Measurements from ENCODE around the gene TRMO.

GRCh38 chr9:97954550-97954989 lies 32.3 kb upstream of the TRMO start:
- TF ChIP-seq EZH2 (optimal IDR thresholded peaks at IDR 0.05; ENCODE audit: low read depth, low read length) (no peak), EZH2phosphoT487 (IDR thresholded peaks at IDR 0.05; ENCODE audit: low read length) (no peak)
- TF ChIP-seq, protein P1, sequence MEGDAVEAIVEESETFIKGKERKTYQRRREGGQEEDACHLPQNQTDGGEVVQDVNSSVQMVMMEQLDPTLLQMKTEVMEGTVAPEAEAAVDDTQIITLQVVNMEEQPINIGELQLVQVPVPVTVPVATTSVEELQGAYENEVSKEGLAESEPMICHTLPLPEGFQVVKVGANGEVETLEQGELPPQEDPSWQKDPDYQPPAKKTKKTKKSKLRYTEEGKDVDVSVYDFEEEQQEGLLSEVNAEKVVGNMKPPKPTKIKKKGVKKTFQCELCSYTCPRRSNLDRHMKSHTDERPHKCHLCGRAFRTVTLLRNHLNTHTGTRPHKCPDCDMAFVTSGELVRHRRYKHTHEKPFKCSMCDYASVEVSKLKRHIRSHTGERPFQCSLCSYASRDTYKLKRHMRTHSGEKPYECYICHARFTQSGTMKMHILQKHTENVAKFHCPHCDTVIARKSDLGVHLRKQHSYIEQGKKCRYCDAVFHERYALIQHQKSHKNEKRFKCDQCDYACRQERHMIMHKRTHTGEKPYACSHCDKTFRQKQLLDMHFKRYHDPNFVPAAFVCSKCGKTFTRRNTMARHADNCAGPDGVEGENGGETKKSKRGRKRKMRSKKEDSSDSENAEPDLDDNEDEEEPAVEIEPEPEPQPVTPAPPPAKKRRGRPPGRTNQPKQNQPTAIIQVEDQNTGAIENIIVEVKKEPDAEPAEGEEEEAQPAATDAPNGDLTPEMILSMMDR (IDR thresholded peaks at IDR 0.05; ENCODE audit: low read length): peak; percentile 88

All from MM.1S (cell line).